Panc1 (cell line): ENCODE measurements around the gene DNM3. TPM values are rescaled to one million over a fixed set of nuclear protein-coding genes. Genes with fewer than 3 reads are reported as not detected.
A peak's percentile ranks its signal among the peaks of the same experiment; 100 is the strongest.

ENCODE experiments used
- ATAC-seq: fragments of 200-7000 bp; cut with Tn5 transposase; 2 replicates; pipeline ENCODE4 v1.9.1; 2020; ENCODE audit warnings: mild to moderate bottlenecking, moderate library complexity
- BruUV-seq: library from RNA; stranded (reverse); fragments of 400-500 nt; replicated peaks from 2 replicates; lab custom pipeline; 2021; lab: Mats Ljungman, UMichigan
- CTCF ChIA-PET: fragments of 300-600 bp; sonication (Branson Sonifier 250); formaldehyde crosslinking; loops from one replicate; lab custom pipeline; 2022; ENCODE audit warnings: antibody characterized with exemption; lab: Charles Lee
- POLR2A ChIA-PET: fragments of 300-600 bp; sonication (Branson Sonifier 250); formaldehyde crosslinking; loops from one replicate; lab custom pipeline; 2022; ENCODE audit warnings: antibody characterized with exemption; lab: Charles Lee
- DNase-seq: peaks from one replicate; pipeline ENCODE4 v3.0.0-alpha.2; 2010; ENCODE audit warnings: low read depth, low spot score
- H3K27ac ChIP-seq: 2 replicates; pipeline ENCODE4 v1.5.1; 2011; ENCODE audit warnings: mild to moderate bottlenecking, low read length, inconsistent platforms
- H3K27me3 ChIP-seq: fragments of 200-500 bp; sonication (Bioruptor generic); 2 replicates; pipeline ENCODE4 v1.6.0; 2014; ENCODE audit warnings: low read length, inconsistent platforms; ENCODE audit not compliant: control insufficient read depth, insufficient read depth
- H3K36me3 ChIP-seq: fragments of 200-500 bp; sonication (Bioruptor generic); 2 replicates; pipeline ENCODE4 v1.5.1; 2014; ENCODE audit warnings: inconsistent platforms, mild to moderate bottlenecking, low read length, moderate library complexity; ENCODE audit not compliant: control insufficient read depth, insufficient read depth
- H3K4me1 ChIP-seq: 2 replicates; pipeline ENCODE4 v1.5.1; 2011; ENCODE audit warnings: inconsistent platforms, mild to moderate bottlenecking, low read length, moderate library complexity; ENCODE audit not compliant: control insufficient read depth, insufficient read depth
- H3K4me3 ChIP-seq, 2 experiments: 2 replicates each; pipeline ENCODE4 v1.5.1; 2011 to 2012; ENCODE audit warnings: low read depth in 2 of 2, low read length in 2 of 2, mild to moderate bottlenecking in 2 of 2, inconsistent platforms in 1 of 2, moderate library complexity in 1 of 2
- H3K9me3 ChIP-seq: fragments of 200-500 bp; sonication (Bioruptor generic); 2 replicates; pipeline ENCODE4 v1.5.1; 2014; ENCODE audit warnings: low read depth, mild to moderate bottlenecking, inconsistent platforms, low read length, moderate library complexity; ENCODE audit not compliant: control insufficient read depth, insufficient read depth
- CTCF ChIP-seq: fragments of 450-650 bp; IDR thresholded peaks from 2 replicates; pipeline ENCODE4 v1.5.1; 2017; ENCODE audit warnings: mild to moderate bottlenecking
- POLR2AphosphoS5 ChIP-seq: IDR thresholded peaks from 2 replicates; pipeline ENCODE4 v1.6.1; 2012; ENCODE audit warnings: mild to moderate bottlenecking, low read depth, low read length, moderate library complexity
- SIN3A ChIP-seq: IDR thresholded peaks from 2 replicates; pipeline ENCODE4 v1.6.1; 2012; ENCODE audit warnings: low read depth, mild to moderate bottlenecking, low read length, moderate library complexity, borderline replicate concordance; ENCODE audit not compliant: insufficient read depth
- TCF7L2 ChIP-seq: IDR thresholded peaks from 2 replicates; pipeline ENCODE4 v1.6.1; 2011; ENCODE audit warnings: mild to moderate bottlenecking, low read depth, low read length, inconsistent platforms
- in situ Hi-C: cut with HindIII; loops from 2 replicates; pipeline ENCODE4 v1.10.0; 2016; ENCODE audit warnings: low sequenced_read_pairs, low pct_unique_long_range_greater_than_20kb
- intact Hi-C: fragments of 100-400 bp; cut with micrococcal nuclease; formaldehyde crosslinking; loops from one replicate; pipeline ENCODE4 v1.10.0; 2022; ENCODE audit not compliant: unreplicated experiment
- total RNA-seq: library from RNA; stranded (reverse); gene quantifications from one replicate; pipeline ENCODE4 v1.2.1, GENCODE V29; 2021; ENCODE audit not compliant: unreplicated experiment
- TF ChIP-seq, protein P1 (sequence below), 2 experiments: IDR thresholded peaks; 2 replicates each; pipeline ENCODE4 v1.6.1; 2011 to 2012; ENCODE audit warnings: low read depth in 2 of 2, control low read depth in 1 of 2, low read length in 1 of 2, mild to moderate bottlenecking in 1 of 2, moderate library complexity in 1 of 2; ENCODE audit not compliant: insufficient read depth in 1 of 2

DNM3 gene
- total RNA-seq, 1 experiment from 2014 or later: 0.46 TPM

DNA sequence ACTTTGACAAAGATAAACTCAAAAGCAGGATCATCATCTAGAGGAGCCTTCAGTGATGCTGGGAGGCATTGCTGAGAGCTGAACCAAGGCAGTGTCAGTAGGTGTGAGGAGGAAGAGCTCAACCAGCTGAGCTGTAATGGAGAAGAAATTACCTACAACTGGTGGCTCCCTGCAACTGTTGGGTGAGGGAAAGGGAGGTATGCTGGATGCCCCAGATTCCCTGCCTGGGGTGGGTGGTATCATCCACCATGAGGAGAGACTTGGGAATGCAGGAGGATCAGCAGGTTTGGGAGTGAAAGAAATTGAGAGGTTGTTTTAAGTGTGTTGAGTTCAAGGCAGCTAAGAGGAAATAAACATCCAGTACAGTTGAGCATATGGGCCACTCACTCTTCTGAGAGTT, 199.8 kb downstream of the DNM3 start:
- in situ Hi-C loops (no loop called here), intact Hi-C loops (loop anchor here (2.0 kb wide), 1 partner anchor 358 kb away; no protein-coding TSS in a partner anchor)
- no TSS peak for BruUV-seq
- Histone ChIP-seq H3K9me3 (no peaks in the 10 kb centered on the region), H3K27me3 (no peaks in the 10 kb centered on the region), H3K4me3 (no peak overlapping the region), H3K27ac (peak overlapping the region; percentile 90), H3K4me1 (no peaks in the 10 kb centered on the region; the same call in 1 of the 2 replicates), H3K36me3 (no peaks in the 10 kb centered on the region)
- TF ChIP-seq SIN3A: no peak
- no peak for TF ChIP-seq POLR2AphosphoS5
- TF ChIP-seq, protein P1, sequence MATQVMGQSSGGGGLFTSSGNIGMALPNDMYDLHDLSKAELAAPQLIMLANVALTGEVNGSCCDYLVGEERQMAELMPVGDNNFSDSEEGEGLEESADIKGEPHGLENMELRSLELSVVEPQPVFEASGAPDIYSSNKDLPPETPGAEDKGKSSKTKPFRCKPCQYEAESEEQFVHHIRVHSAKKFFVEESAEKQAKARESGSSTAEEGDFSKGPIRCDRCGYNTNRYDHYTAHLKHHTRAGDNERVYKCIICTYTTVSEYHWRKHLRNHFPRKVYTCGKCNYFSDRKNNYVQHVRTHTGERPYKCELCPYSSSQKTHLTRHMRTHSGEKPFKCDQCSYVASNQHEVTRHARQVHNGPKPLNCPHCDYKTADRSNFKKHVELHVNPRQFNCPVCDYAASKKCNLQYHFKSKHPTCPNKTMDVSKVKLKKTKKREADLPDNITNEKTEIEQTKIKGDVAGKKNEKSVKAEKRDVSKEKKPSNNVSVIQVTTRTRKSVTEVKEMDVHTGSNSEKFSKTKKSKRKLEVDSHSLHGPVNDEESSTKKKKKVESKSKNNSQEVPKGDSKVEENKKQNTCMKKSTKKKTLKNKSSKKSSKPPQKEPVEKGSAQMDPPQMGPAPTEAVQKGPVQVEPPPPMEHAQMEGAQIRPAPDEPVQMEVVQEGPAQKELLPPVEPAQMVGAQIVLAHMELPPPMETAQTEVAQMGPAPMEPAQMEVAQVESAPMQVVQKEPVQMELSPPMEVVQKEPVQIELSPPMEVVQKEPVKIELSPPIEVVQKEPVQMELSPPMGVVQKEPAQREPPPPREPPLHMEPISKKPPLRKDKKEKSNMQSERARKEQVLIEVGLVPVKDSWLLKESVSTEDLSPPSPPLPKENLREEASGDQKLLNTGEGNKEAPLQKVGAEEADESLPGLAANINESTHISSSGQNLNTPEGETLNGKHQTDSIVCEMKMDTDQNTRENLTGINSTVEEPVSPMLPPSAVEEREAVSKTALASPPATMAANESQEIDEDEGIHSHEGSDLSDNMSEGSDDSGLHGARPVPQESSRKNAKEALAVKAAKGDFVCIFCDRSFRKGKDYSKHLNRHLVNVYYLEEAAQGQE (IDR thresholded peaks at IDR 0.05; ENCODE audit: insufficient read depth in 1 of 2, low read depth in 2 of 2, low read length in 1 of 2): no peak
- no peak for TF ChIP-seq CTCF
- TF ChIP-seq TCF7L2: no peak
- ATAC-seq: peak; percentile 38; the same call in 1 of the 2 replicates
- POLR2A ChIA-PET: no interaction called here
- CTCF ChIA-PET: interaction anchor here (0.8 to 1.0 kb wide), 2 partner anchors 10 to 358 kb away, joined by 3 to 6 read pairs; no protein-coding TSS in a partner anchor
- DNase-seq: no peak

GRCh38 chr1:172041742-172042141, 200.4 kb downstream of the DNM3 start:
- Histone ChIP-seq H3K27ac (peak overlapping the region; percentile 90), H3K36me3 (no peaks in the 10 kb centered on the region), H3K27me3 (no peaks in the 10 kb centered on the region), H3K9me3 (no peaks in the 10 kb centered on the region), H3K4me1 (no peaks in the 10 kb centered on the region; the same call in 1 of the 2 replicates), H3K4me3 (no peak overlapping the region)
- POLR2A ChIA-PET: no interaction called here
- no TSS peak for BruUV-seq
- TF ChIP-seq POLR2AphosphoS5 (no peak), CTCF (peak; percentile 66; the same call in 1 of the 2 replicates), TCF7L2 (no peak), SIN3A (no peak)
- TF ChIP-seq, protein P1 (IDR thresholded peaks at IDR 0.05; ENCODE audit: insufficient read depth in 1 of 2, low read depth in 2 of 2, low read length in 1 of 2): no peak
- DNase-seq: peak; percentile 18
- CTCF ChIA-PET: interaction anchor here (1.0 kb wide), 1 partner anchor 9 kb away, joined by 3 read pairs; no protein-coding TSS in a partner anchor
- ATAC-seq: peak; percentile 81
- intact Hi-C loops (loop anchor here (2.0 kb wide), 1 partner anchor 357 kb away; no protein-coding TSS in a partner anchor), in situ Hi-C loops (no loop called here)
